GM12878 (cell line): Measurements from ENCODE around the gene ANTXR2. TPM values are rescaled to one million over a fixed set of nuclear protein-coding genes. Genes with fewer than 3 reads are reported as not detected.

Experiments used
- ATAC-seq: fragments of 200-7000 bp; cut with Tn5 transposase; 3 replicates; pipeline ENCODE4 v1.9.1; 2020; ENCODE audit warnings: mild to moderate bottlenecking, moderate library complexity
- BruUV-seq: library from RNA; stranded (reverse); fragments of 400-500 nt; replicated peaks from 2 replicates; lab custom pipeline; 2021; lab: Mats Ljungman, UMichigan
- CTCF ChIA-PET: fragments of 300-600 bp; sonication (Branson Sonifier 250); formaldehyde crosslinking; extraction: SDS; loops from one replicate; lab custom pipeline; 2021; ENCODE audit warnings: inconsistent platforms; lab: Yijun Ruan, JAX
- POLR2A ChIA-PET: fragments of 350-600 bp; formaldehyde crosslinking; extraction: SDS; loops from one replicate; lab custom pipeline; 2021; ENCODE audit warnings: inconsistent platforms; lab: Charles Lee
- RAD21 ChIA-PET: fragments of 300-600 bp; sonication (Branson Sonifier 250); formaldehyde crosslinking; loops from one replicate; lab custom pipeline; 2023; ENCODE audit warnings: antibody characterized with exemption; ENCODE audit not compliant: unreplicated experiment; lab: Charles Lee
- SMC1A ChIA-PET: fragments of 300-600 bp; sonication (Branson Sonifier 250); formaldehyde crosslinking; loops from one replicate; lab custom pipeline; 2023; ENCODE audit not compliant: unreplicated experiment, uncharacterized antibody; lab: Charles Lee
- DNase-seq: peaks from one replicate; pipeline ENCODE4 v3.0.0-alpha.2; 2011; ENCODE audit warnings: low read depth, low spot score
- FAIRE-seq: peaks from 3 replicates; lab custom pipeline; 2011; peaks lifted over from hg19 to GRCh38; lab: Jason Lieb, UNC
- H2AFZ ChIP-seq: 2 replicates; pipeline ENCODE4 v1.6.0; 2011; ENCODE audit warnings: low read depth, low read length, control low read depth; ENCODE audit not compliant: control insufficient read depth
- H3K27ac ChIP-seq: 2 replicates; pipeline ENCODE4 v1.5.1; 2011; ENCODE audit warnings: control low read depth; ENCODE audit not compliant: control insufficient read depth, insufficient read depth
- H3K27me3 ChIP-seq, 2 experiments: replicated peaks in 1 of 2; 2 replicates each; pipeline versions ENCODE4 v1.6.0 to v1.6.1; 2011; ENCODE audit warnings: low read length in 1 of 2; ENCODE audit not compliant: control insufficient read depth in 2 of 2, insufficient read depth in 2 of 2
- H3K36me3 ChIP-seq, 2 experiments: 2 replicates each; pipeline ENCODE4 v1.5.1; 2011; ENCODE audit warnings: low read length in 1 of 2; ENCODE audit not compliant: control insufficient read depth in 2 of 2, insufficient read depth in 2 of 2
- H3K4me1 ChIP-seq: 2 replicates; pipeline ENCODE4 v1.6.1; 2011; ENCODE audit warnings: mild to moderate bottlenecking, low read length, moderate library complexity, mixed read lengths; ENCODE audit not compliant: control insufficient read depth, insufficient read depth
- H3K4me2 ChIP-seq: 2 replicates; pipeline ENCODE4 v1.6.0; 2011; ENCODE audit warnings: control low read depth; ENCODE audit not compliant: control insufficient read depth, insufficient read depth
- H3K4me3 ChIP-seq: fragments of 200-600 bp; sonication (generic); 2 replicates; pipeline ENCODE4 v1.5.1; 2016
- H3K79me2 ChIP-seq: 2 replicates; pipeline ENCODE4 v1.6.0; 2011; ENCODE audit warnings: low read length; ENCODE audit not compliant: control insufficient read depth, insufficient read depth
- H3K9ac ChIP-seq: 2 replicates; pipeline ENCODE4 v1.8.0; 2011; ENCODE audit warnings: low read length, control low read depth, mixed read lengths; ENCODE audit not compliant: control insufficient read depth, insufficient read depth
- H3K9me3 ChIP-seq: replicated peaks from 3 replicates; pipeline ENCODE4 v1.5.1; 2011; ENCODE audit warnings: mild to moderate bottlenecking, low read length; ENCODE audit not compliant: control insufficient read depth, insufficient read depth
- H4K20me1 ChIP-seq: 2 replicates; pipeline ENCODE4 v1.6.0; 2011; ENCODE audit not compliant: control insufficient read depth, insufficient read depth
- CBX5 ChIP-seq: sonication (generic); IDR thresholded peaks from 2 replicates; pipeline ENCODE4 v1.6.1; 2016; ENCODE audit warnings: low read depth, moderate library complexity, mild to moderate bottlenecking, inconsistent platforms
- IRF3 ChIP-seq: fragments of 450-650 bp; IDR thresholded peaks from 2 replicates; pipeline ENCODE4 v1.6.1; 2014; ENCODE audit warnings: mild to moderate bottlenecking
- NFYB ChIP-seq: IDR thresholded peaks from 2 replicates; pipeline ENCODE4 v1.6.1; 2011; ENCODE audit warnings: low read depth, mild to moderate bottlenecking, low read length, improper control_type of control experiment, moderate library complexity; ENCODE audit not compliant: insufficient read depth
- PML ChIP-seq: IDR thresholded peaks from 2 replicates; pipeline ENCODE4 v1.6.1; 2012; ENCODE audit warnings: low read length, inconsistent platforms
- RFX5 ChIP-seq: IDR thresholded peaks from 2 replicates; pipeline ENCODE4 v1.6.1; 2011; ENCODE audit warnings: low read depth, low read length, improper control_type of control experiment
- WGBS: methylation state at CpG from one replicate; pipeline ENCODE4 v1.1.6; 2016; ENCODE audit warnings: low lambda C conversion rate; ENCODE audit not compliant: insufficient replicate concordance, insufficient coverage; ENCODE audit errors: missing lambda C conversion rate; 5-methylcytosine and 5-hydroxymethylcytosine counted together
- in situ Hi-C: fragments of 300-500 bp; cut with MboI; formaldehyde crosslinking; loops from 9 replicates; pipeline ENCODE4 v1.14.3; 2018; ENCODE audit warnings: mixed read lengths
- intact Hi-C: fragments of 100-400 bp; cut with micrococcal nuclease; formaldehyde crosslinking; loops from one replicate; pipeline ENCODE4 v1.14.2; 2022; ENCODE audit not compliant: unreplicated experiment
- polyA plus RNA-seq, 11 experiments: library from polyadenylated mRNA; depleted of rRNA in 4 of 11; unstranded in 6 of 11; stranded (reverse) in 5 of 11; fragments of >200 nt; fragmentation: Nextera tagmentation in 4 of 11; fragmentation: Illumina TruSeq in 1 of 11; extraction: Ambion mirVana in 4 of 11; extraction: Trizol in 1 of 11; gene quantifications; 1 replicate in 1 of 11; 2 replicates in 10 of 11; pipeline versions ENCODE4 v1.2.1 to v1.2.3, GENCODE V29; 2011 to 2016; ENCODE audit warnings: inconsistent platforms in 2 of 11, missing spikeins in 2 of 11, low read depth in 1 of 11
- total RNA-seq, 4 experiments: library from RNA; depleted of rRNA in 3 of 4; stranded (reverse); fragments of >200 nt in 3 of 4; fragmentation: Illumina TruSeq in 1 of 4; extraction: Trizol in 1 of 4; gene quantifications; 2 replicates each; pipeline versions ENCODE4 v1.2.1 to v1.2.3, GENCODE V29; 2013 to 2021
- TF ChIP-seq, protein P1 (sequence below): fragments of 450-650 bp; IDR thresholded peaks from 2 replicates; pipeline ENCODE4 v1.6.1; 2018; ENCODE audit warnings: borderline replicate concordance, mild to moderate bottlenecking; ENCODE audit not compliant: partially characterized antibody
- TF ChIP-seq, protein P2 (sequence below): IDR thresholded peaks from 2 replicates; pipeline ENCODE4 v1.6.1; 2011; ENCODE audit warnings: borderline replicate concordance, low read depth, mild to moderate bottlenecking, moderate library complexity, mixed read lengths, low read length; ENCODE audit not compliant: insufficient read depth; ENCODE audit errors: extremely low read length

The ANTXR2 gene
- total and polyA plus RNA-seq, 10 of the 15 experiments (the other 5 are each of a cell fraction or from before 2014, with no cell fraction given) = 1.4 to 8.9 (median 5.7) TPM

- BruUV-seq = no TSS peak
- no peaks in the 10 kb centered on the region for H4K20me1 ChIP-seq
- no peaks in the 10 kb centered on the region for H3K36me3 ChIP-seq
- in situ Hi-C loops = no loop called here
- no peak overlapping the region for H3K27ac ChIP-seq
- no peak for ATAC-seq
- no peak overlapping the region for H3K4me2 ChIP-seq
- SMC1A ChIA-PET = no interaction called here
- RAD21 ChIA-PET = no interaction called here
- POLR2A ChIA-PET = no interaction called here
- H3K79me2 ChIP-seq = no peaks in the 10 kb centered on the region
- no peaks in the 10 kb centered on the region for H3K9me3 ChIP-seq
- intact Hi-C loops = no loop called here
- TF ChIP-seq IRF3 = no peak
- no peak for TF ChIP-seq RFX5
- TF ChIP-seq, protein P1, sequence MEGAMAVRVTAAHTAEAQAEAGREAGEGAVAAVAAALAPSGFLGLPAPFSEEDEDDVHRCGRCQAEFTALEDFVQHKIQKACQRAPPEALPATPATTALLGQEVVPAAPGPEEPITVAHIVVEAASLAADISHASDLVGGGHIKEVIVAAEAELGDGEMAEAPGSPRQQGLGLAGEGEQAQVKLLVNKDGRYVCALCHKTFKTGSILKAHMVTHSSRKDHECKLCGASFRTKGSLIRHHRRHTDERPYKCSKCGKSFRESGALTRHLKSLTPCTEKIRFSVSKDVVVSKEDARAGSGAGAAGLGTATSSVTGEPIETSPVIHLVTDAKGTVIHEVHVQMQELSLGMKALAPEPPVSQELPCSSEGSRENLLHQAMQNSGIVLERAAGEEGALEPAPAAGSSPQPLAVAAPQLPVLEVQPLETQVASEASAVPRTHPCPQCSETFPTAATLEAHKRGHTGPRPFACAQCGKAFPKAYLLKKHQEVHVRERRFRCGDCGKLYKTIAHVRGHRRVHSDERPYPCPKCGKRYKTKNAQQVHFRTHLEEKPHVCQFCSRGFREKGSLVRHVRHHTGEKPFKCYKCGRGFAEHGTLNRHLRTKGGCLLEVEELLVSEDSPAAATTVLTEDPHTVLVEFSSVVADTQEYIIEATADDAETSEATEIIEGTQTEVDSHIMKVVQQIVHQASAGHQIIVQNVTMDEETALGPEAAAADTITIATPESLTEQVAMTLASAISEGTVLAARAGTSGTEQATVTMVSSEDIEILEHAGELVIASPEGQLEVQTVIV = no peak
- TF ChIP-seq PML = no peak
- TF ChIP-seq, protein P2, sequence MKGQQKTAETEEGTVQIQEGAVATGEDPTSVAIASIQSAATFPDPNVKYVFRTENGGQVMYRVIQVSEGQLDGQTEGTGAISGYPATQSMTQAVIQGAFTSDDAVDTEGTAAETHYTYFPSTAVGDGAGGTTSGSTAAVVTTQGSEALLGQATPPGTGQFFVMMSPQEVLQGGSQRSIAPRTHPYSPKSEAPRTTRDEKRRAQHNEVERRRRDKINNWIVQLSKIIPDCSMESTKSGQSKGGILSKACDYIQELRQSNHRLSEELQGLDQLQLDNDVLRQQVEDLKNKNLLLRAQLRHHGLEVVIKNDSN = no peak
- no peak for TF ChIP-seq NFYB
- no peak for TF ChIP-seq CBX5
- no peaks in the 10 kb centered on the region for H3K4me1 ChIP-seq
- no peak for FAIRE-seq
- CTCF ChIA-PET = no interaction called here
- no peak overlapping the region for H3K4me3 ChIP-seq
- H2AFZ ChIP-seq = no peak overlapping the region
- H3K27me3 ChIP-seq = no peaks in the 10 kb centered on the region
- 3% methylated on average over 2 of the region's 2 CpGs for WGBS
- no peak for DNase-seq
- no peak overlapping the region for H3K9ac ChIP-seq
Measured at GRCh38 chr4:79865201-79865597, 207.8 kb downstream of the ANTXR2 start.
